Neural progenitor cell (in vitro differentiated cells): ENCODE data around the gene PTPN2.

Experiments used
- CTCF ChIP-seq: fragments of 200-600 bp; sonication (generic); IDR thresholded peaks from 2 replicates; pipeline ENCODE4 v1.5.1; 2017; ENCODE audit warnings: antibody characterized with exemption, mild to moderate bottlenecking
- EZH2 ChIP-seq: fragments of 200-600 bp; sonication (generic); IDR thresholded peaks from 2 replicates; pipeline ENCODE4 v1.6.1; 2017; ENCODE audit warnings: antibody characterized with exemption, mild to moderate bottlenecking, moderate library complexity

GRCh38 chr18:12862467-12862866 is 21.6 kb downstream of the PTPN2 start:
- TF ChIP-seq CTCF: no peak
- no peak for TF ChIP-seq EZH2
